ENCODE data around the gene LRIG1. TPM values are rescaled to one million over a fixed set of nuclear protein-coding genes. Genes with fewer than 3 reads are reported as not detected.

Gene LRIG1
- total RNA-seq (2022), result 10.0 and 14.7 TPM in 2 replicates
- percentile 57 among the genes with signal in this experiment for Bru-seq, nascent RNA
- BruChase-seq, experiment 1, labeled RNA remaining after a 6-hour chase, result percentile 50 among the genes with signal in this experiment
- percentile 48 among the genes with signal in this experiment for BruChase-seq, experiment 2, labeled RNA remaining after a 2-hour chase
- long read RNA-seq, full-length matches to known transcripts, result 2 of 9 reads
- long read RNA-seq, partial matches to known transcripts, result 4 of 9 reads
- long read RNA-seq, other reads (novel, unspliced or antisense), result 3 of 9 reads

DNA sequence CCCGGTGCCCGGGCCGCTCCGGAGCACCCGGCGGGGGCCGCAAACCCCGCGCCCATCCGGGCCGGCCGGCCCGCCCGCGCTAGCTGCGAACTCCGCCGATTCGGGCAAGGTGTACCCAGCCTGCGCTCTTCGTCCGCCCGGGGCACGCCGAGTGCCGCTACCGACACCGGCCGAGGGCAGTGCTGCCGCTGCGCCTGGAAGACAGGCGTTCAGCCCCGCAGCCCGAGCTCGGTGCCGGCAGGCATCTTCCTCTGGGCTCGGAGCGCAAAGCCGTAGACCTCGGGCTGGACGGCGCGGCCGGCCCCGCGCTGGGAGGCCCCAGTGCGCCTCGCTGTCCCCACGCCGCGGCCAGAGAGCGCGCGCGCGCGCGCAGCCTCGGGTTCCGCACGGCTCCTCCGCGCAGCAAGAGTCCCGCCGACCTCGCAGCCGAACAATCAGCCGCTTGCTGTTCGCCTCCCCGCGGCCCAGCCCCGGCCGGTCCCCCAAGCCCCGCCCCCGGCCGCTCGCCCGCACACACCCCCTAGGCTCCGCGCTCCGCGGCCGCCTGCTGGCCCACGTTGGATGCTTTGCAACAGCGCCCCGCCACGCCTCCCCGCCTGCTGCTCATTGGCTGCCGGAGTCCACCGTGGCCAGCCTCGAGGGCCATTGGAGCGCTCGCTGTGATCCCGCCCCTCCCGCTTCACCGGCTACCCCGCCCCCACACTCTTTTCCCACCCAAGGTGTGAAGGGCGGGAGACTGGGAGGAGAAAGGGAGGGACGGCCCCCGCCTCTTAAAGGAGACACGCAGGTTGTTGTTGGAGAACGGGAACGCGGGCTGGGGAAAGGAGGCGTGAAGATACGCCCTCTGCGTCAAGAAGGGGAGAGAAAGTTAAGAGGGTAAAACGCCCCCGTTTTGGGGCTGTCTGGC lies at the start of gene LRIG1:
TSS of gene LRIG1 (minus strand) at position 447 of the 907 bp plus-strand sequence. CDS start 615 bp downstream, outside the sequence.
- intact Hi-C loops (cut with micrococcal nuclease; ENCODE audit: unreplicated experiment), result loop anchor here (2.0 kb wide), 1 partner anchor 20 kb away; no protein-coding TSS in a partner anchor
- Mint-ChIP-seq H3K36me3 (ENCODE audit: insufficient read depth, unreplicated experiment) (peaks cover 24% of the 10 kb centered on the region), H3K4me1 (ENCODE audit: low read depth, unreplicated experiment) (peaks cover 32% of the 10 kb centered on the region), H3K4me3 (ENCODE audit: low read depth, unreplicated experiment) (peak within 1 kb of the TSS; percentile 98), H3K27ac (ENCODE audit: unreplicated experiment) (peak within 1 kb of the TSS; percentile 74), H3K27me3 (ENCODE audit: unreplicated experiment) (no peaks in the 10 kb centered on the region), H3K9me3 (ENCODE audit: low read depth, unreplicated experiment) (no peaks in the 10 kb centered on the region)
- DNase-seq, result peak; percentile 99
- TF ChIP-seq, protein P1, sequence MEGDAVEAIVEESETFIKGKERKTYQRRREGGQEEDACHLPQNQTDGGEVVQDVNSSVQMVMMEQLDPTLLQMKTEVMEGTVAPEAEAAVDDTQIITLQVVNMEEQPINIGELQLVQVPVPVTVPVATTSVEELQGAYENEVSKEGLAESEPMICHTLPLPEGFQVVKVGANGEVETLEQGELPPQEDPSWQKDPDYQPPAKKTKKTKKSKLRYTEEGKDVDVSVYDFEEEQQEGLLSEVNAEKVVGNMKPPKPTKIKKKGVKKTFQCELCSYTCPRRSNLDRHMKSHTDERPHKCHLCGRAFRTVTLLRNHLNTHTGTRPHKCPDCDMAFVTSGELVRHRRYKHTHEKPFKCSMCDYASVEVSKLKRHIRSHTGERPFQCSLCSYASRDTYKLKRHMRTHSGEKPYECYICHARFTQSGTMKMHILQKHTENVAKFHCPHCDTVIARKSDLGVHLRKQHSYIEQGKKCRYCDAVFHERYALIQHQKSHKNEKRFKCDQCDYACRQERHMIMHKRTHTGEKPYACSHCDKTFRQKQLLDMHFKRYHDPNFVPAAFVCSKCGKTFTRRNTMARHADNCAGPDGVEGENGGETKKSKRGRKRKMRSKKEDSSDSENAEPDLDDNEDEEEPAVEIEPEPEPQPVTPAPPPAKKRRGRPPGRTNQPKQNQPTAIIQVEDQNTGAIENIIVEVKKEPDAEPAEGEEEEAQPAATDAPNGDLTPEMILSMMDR (IDR thresholded peaks at IDR 0.05; ENCODE audit: unreplicated experiment), result no peak
- CTCF ChIA-PET, result no interaction called here
- BruUV-seq (replicated peaks), result no TSS peak

GRCh38 chr3:66544619-66545429 lies 44.0 kb upstream of the LRIG1 start:
- H3K27ac Mint-ChIP-seq (ENCODE audit: unreplicated experiment), result no peak overlapping the region
- TF ChIP-seq, protein P1 (IDR thresholded peaks at IDR 0.05; ENCODE audit: unreplicated experiment), result no peak
- no TSS peak for BruUV-seq (replicated peaks)
- no peaks in the 10 kb centered on the region for H3K36me3 Mint-ChIP-seq (ENCODE audit: insufficient read depth, unreplicated experiment)
- DNase-seq, result no peak
- no peak overlapping the region for H3K4me3 Mint-ChIP-seq (ENCODE audit: low read depth, unreplicated experiment)
- intact Hi-C loops (cut with micrococcal nuclease; ENCODE audit: unreplicated experiment), result no loop called here
- CTCF ChIA-PET, result no interaction called here
- no peaks in the 10 kb centered on the region for H3K9me3 Mint-ChIP-seq (ENCODE audit: low read depth, unreplicated experiment)
- no peaks in the 10 kb centered on the region for H3K4me1 Mint-ChIP-seq (ENCODE audit: low read depth, unreplicated experiment)
- H3K27me3 Mint-ChIP-seq (ENCODE audit: unreplicated experiment), result no peaks in the 10 kb centered on the region

DNA sequence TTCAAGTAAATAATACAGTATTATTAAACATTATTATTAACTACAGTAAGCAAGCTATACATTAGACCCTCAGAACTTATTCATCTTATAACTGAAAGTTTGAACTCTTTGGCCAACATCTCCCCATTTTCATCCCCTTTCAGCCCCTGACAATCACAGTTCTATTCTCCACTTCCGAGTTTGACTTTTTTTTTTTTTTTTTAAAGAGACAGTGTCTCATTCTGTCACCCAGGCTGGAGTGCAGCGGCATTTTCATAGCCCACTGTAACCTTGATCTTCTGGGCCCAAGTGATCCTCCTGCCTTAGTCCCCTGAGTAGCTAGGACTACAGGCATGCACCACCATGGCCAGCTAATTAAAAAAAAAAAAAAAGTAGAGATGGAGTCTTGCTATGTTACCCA lies 41.3 kb upstream of the LRIG1 start:
- no peak overlapping the region for H3K4me3 Mint-ChIP-seq (ENCODE audit: low read depth, unreplicated experiment)
- H3K27me3 Mint-ChIP-seq (ENCODE audit: unreplicated experiment), result no peaks in the 10 kb centered on the region
- TF ChIP-seq, protein P1 (IDR thresholded peaks at IDR 0.05; ENCODE audit: unreplicated experiment), result no peak
- intact Hi-C loops (cut with micrococcal nuclease; ENCODE audit: unreplicated experiment), result no loop called here
- DNase-seq, result no peak
- BruUV-seq (replicated peaks), result no TSS peak
- H3K4me1 Mint-ChIP-seq (ENCODE audit: low read depth, unreplicated experiment), result no peaks in the 10 kb centered on the region
- H3K36me3 Mint-ChIP-seq (ENCODE audit: insufficient read depth, unreplicated experiment), result no peaks in the 10 kb centered on the region
- no peak overlapping the region for H3K27ac Mint-ChIP-seq (ENCODE audit: unreplicated experiment)
- H3K9me3 Mint-ChIP-seq (ENCODE audit: low read depth, unreplicated experiment), result no peaks in the 10 kb centered on the region
- CTCF ChIA-PET, result interaction anchor here (1.0 kb wide), 1 partner anchor 14 kb away, joined by 3 read pairs; no protein-coding TSS in a partner anchor

- CTCF ChIA-PET, result interaction anchor here (0.7 kb wide), 2 partner anchors 16 to 48 kb away, joined by 3 to 4 read pairs; no protein-coding TSS in a partner anchor
- H3K27ac Mint-ChIP-seq (ENCODE audit: unreplicated experiment), result no peak overlapping the region
These were observed 38.7 kb upstream of the LRIG1 start for GRCh38 chr3:66539466-66539989.

More at GRCh38 chr3:66539466-66539989, 38.7 kb upstream of the LRIG1 start:
- no peaks in the 10 kb centered on the region for H3K27me3 Mint-ChIP-seq (ENCODE audit: unreplicated experiment)
- H3K4me3 Mint-ChIP-seq (ENCODE audit: low read depth, unreplicated experiment), result no peak overlapping the region
- H3K36me3 Mint-ChIP-seq (ENCODE audit: insufficient read depth, unreplicated experiment), result no peaks in the 10 kb centered on the region
- no peaks in the 10 kb centered on the region for H3K9me3 Mint-ChIP-seq (ENCODE audit: low read depth, unreplicated experiment)
- TF ChIP-seq, protein P1 (IDR thresholded peaks at IDR 0.05; ENCODE audit: unreplicated experiment), result no peak
- no TSS peak for BruUV-seq (replicated peaks)
- intact Hi-C loops (cut with micrococcal nuclease; ENCODE audit: unreplicated experiment), result no loop called here
- H3K4me1 Mint-ChIP-seq (ENCODE audit: low read depth, unreplicated experiment), result no peaks in the 10 kb centered on the region
- DNase-seq, result no peak

All from Calu3 (cell line).